Measurements from ENCODE around the gene LPXN. TPM values are rescaled to one million over a fixed set of nuclear protein-coding genes. Genes with fewer than 3 reads are reported as not detected.

LPXN gene
- total RNA-seq (1 to 10 TPM; 2.4 to 4.7 (median 2.7) TPM), polyA plus RNA-seq (1 to 10 TPM in 2 of 3 donors, under 1 TPM in 1; 0.73 to 3.4 (median 3.0) TPM)
- long read RNA-seq, donor 1 = 0 reads
- long read RNA-seq, donor 2, partial matches to known transcripts = 1 of 3 reads
- long read RNA-seq, donor 2, other reads (novel, unspliced or antisense) = 2 of 3 reads

DNA sequence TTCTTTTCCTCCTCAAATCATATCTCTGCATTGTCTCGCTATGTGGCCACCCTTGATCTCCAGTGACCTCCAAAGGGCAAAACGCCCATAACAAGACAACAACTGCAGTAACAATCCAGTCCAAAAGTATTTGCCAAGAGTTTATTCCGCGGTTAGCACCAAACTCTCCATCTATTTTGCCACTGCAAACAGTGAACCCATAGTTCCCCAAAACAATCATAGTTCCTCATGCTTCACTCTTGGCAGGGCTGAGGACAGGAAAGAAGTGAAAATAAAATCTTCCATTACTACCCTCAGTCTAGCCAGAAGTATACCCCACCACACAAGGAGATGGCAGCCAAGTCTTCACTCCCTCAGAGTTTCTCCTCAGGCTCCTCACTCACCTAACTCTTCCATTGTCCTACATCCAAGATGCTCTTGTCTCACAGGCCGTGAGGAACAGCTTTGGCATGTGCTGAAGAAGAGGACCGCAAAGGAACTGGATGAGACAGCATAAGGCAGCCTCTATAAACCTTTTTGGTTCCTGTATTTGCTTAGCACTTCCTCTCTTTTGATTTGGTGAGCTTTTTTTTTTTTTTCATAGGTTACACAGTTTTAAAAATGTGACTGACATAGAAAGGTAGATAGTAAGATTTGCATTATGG lies at the start of gene LPXN:
TSS of gene LPXN (minus strand) at position 480 of the 644 bp plus-strand sequence. CDS start at position 396, 84 bp downstream.
- intact Hi-C loops (cut with DNase I) = loop anchor here (2.0 to 5.0 kb wide), 2 partner anchors 52 to 99 kb away; no protein-coding TSS in a partner anchor
- no peaks in the 10 kb centered on the region for H3K27me3 ChIP-seq (ENCODE audit: insufficient read depth in 3 of 3, low read length in 2 of 3)
- WGBS, 3 donors = 26 to 44% (median 26%) methylated on average over 6 of the region's 6 CpGs
- H3K4me1 ChIP-seq = peaks cover 48% of the 10 kb centered on the region
- TF ChIP-seq CTCF (IDR thresholded peaks at IDR 0.05) = no peak
- ATAC-seq = no peak
- DNase-seq = no peak
- no peaks in the 10 kb centered on the region for H3K36me3 ChIP-seq (ENCODE audit: insufficient read depth in 1 of 2, low read depth in 1 of 2)
- peak within 1 kb of the TSS; percentile 100 for H3K27ac ChIP-seq
- H3K9me3 ChIP-seq = no peaks in the 10 kb centered on the region
- peak within 1 kb of the TSS; percentile 92 for H3K4me3 ChIP-seq

GRCh38 chr11:58625086-58625485 lies 49.4 kb upstream of the LPXN start:
- H3K9me3 ChIP-seq = no peaks in the 10 kb centered on the region
- H3K4me1 ChIP-seq = peaks cover 19% of the 10 kb centered on the region
- TF ChIP-seq CTCF (IDR thresholded peaks at IDR 0.05) = no peak
- DNase-seq = no peak
- H3K36me3 ChIP-seq (ENCODE audit: insufficient read depth in 1 of 2, low read depth in 1 of 2) = peaks cover 0 to 55% of the 10 kb centered on the region in 2 donors
- ATAC-seq = peak in 3 of 4 donors; percentile 30 to 46 (median 36)
- WGBS, 3 donors = 34 to 51% (median 39%) methylated on average over 4 of the region's 4 CpGs
- no peak overlapping the region for H3K4me3 ChIP-seq
- intact Hi-C loops (cut with DNase I) = loop anchor here (5.0 kb wide), 1 partner anchor 48 kb away; the partner anchor contains the start of genes LPXN (in 2 of the 2) and ZFP91 (in 2 of the 2)
- H3K27ac ChIP-seq = no peak overlapping the region
- H3K27me3 ChIP-seq (ENCODE audit: insufficient read depth in 3 of 3, low read length in 2 of 3) = no peaks in the 10 kb centered on the region

DNA sequence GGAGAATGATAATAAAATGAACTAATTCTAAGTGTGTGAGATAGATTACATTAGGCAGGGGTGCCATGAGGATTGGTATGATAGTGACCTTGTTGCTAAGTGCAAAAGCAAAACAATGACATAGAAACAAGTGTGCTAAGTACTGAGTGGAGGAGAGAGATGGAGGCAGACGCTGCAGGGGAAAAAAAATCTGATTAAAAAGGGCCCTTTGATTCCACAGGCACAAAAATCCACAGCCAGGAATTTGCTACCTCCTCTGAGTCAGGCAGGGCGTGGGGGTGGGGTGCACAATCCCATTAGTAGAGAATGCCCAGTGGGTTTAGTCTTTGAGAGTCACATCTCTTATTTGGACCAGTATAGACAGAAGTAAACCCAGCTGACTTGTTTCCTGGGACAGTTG lies 46.7 kb upstream of the LPXN start, which contains the start of gene CNTF:
TSS of gene CNTF (plus strand) at position 322 of the 400 bp plus-strand sequence. CDS start 88 bp downstream, outside the sequence.
- 59 to 65% (median 63%) methylated on average over 2 of the region's 2 CpGs for WGBS, 3 donors
- no peak for TF ChIP-seq CTCF (IDR thresholded peaks at IDR 0.05)
- peaks cover 4 to 82% of the 10 kb centered on the region in 2 donors for H3K36me3 ChIP-seq (ENCODE audit: insufficient read depth in 1 of 2, low read depth in 1 of 2)
- no peak for DNase-seq
- H3K9me3 ChIP-seq = no peaks in the 10 kb centered on the region
- no peak within 1 kb of the TSS for H3K27ac ChIP-seq
- peaks cover 15% of the 10 kb centered on the region for H3K4me1 ChIP-seq
- intact Hi-C loops (cut with DNase I) = no loop called here
- ATAC-seq = no peak
- no peak within 1 kb of the TSS for H3K4me3 ChIP-seq
- H3K27me3 ChIP-seq (ENCODE audit: insufficient read depth in 3 of 3, low read length in 2 of 3) = no peaks in the 10 kb centered on the region

- TF ChIP-seq CTCF (IDR thresholded peaks at IDR 0.05) = no peak
- intact Hi-C loops (cut with DNase I) = loop anchor here in 1 of 2 donors (1.0 kb wide), 1 partner anchor 11 kb away; no protein-coding TSS in a partner anchor
- Histone ChIP-seq H3K9me3 (no peaks in the 10 kb centered on the region), H3K27ac (no peak overlapping the region), H3K36me3 (ENCODE audit: insufficient read depth in 1 of 2, low read depth in 1 of 2) (peaks cover 4 to 87% of the 10 kb centered on the region in 2 donors), H3K27me3 (ENCODE audit: insufficient read depth in 3 of 3, low read length in 2 of 3) (no peaks in the 10 kb centered on the region), H3K4me1 (peaks cover 10% of the 10 kb centered on the region), H3K4me3 (no peak overlapping the region)
- WGBS, 3 donors = 88 to 93% (median 90%) methylated on average over 4 of the region's 4 CpGs
- no peak for DNase-seq
- no peak for ATAC-seq
Observed at GRCh38 chr11:58621586-58622262, 46.1 kb upstream of the LPXN start.

All from psoas muscle (tissue), 8 donors.